Hair follicular keratinocyte (primary cell): ENCODE measurements around the gene KLHL40. TPM values are rescaled to one million over a fixed set of nuclear protein-coding genes. Genes with fewer than 3 reads are reported as not detected.

Experiments used
- total RNA-seq: library from RNA; depleted of rRNA; stranded (reverse); fragments of >200 nt; gene quantifications from 2 replicates; pipeline ENCODE4 v1.2.3, GENCODE V29; 2015

Gene KLHL40, protein sequence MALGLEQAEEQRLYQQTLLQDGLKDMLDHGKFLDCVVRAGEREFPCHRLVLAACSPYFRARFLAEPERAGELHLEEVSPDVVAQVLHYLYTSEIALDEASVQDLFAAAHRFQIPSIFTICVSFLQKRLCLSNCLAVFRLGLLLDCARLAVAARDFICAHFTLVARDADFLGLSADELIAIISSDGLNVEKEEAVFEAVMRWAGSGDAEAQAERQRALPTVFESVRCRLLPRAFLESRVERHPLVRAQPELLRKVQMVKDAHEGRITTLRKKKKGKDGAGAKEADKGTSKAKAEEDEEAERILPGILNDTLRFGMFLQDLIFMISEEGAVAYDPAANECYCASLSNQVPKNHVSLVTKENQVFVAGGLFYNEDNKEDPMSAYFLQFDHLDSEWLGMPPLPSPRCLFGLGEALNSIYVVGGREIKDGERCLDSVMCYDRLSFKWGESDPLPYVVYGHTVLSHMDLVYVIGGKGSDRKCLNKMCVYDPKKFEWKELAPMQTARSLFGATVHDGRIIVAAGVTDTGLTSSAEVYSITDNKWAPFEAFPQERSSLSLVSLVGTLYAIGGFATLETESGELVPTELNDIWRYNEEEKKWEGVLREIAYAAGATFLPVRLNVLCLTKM
- total RNA-seq: not detected in 2 replicates

DNA sequence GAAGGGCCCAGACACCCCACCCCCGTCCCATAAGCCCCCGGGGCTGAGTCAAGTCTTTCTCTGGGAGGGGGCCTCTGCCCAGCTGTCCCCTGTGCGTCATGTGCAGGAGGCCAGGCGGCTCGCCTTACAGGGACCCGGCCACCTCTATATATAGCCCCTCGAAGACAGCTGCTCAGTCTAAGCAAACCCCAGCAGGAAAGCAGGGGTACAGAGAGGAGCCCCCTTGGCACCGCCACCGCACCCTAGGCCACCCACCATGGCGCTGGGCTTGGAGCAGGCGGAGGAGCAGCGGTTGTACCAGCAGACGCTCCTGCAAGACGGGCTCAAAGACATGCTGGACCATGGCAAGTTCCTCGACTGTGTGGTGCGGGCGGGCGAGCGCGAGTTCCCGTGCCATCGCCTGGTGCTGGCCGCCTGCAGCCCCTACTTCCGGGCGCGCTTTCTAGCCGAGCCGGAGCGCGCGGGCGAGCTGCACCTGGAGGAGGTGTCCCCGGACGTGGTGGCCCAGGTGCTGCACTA, at the start of gene KLHL40:
Gene KLHL40 (plus strand): TSS at position 175 of the 519 bp plus-strand sequence. CDS start 82 bp downstream, at position 257.

DNA sequence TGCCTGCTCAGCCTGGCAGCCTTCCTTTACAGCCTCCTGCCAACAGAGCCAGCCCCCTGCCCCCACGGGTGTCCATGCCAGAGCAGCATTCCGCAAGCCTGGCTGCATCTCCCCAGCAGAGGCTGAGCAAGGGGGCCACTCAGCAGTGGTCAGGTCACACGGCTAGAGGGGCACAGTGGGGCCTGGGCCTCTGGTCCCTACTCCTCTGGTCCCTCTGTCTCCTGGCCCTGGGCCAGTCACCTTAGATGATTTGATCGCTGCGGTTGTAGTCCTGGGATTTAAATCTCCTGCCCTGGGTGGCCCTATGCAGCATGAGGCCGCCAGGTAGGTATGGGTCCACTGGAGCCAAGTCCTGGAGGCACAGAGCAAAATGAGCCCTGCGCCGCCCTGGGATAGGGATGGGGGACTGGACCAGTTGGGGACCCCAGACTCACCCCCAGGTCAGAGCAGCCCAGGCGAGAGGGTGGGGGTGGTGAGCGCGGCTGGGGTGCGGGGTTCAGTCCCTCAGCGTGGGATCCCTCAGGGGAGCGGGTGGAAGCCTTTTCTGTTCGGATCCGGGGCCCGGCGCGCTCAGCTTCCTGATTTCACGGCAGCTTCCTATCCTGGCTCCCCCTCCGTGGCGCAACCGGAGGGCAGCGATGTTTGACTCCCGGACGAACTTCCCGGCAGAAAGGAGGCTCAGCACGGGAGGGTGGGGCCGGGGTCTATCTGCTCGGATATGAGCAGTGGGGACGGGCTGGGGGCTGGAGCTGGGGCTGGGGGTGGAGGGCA, 31.6 kb upstream of the KLHL40 start, which contains the start of gene ZBTB47:
Gene ZBTB47 (plus strand): TSS at position 138 of the 771 bp plus-strand sequence. CDS start 4,659 bp downstream, outside the sequence.

DNA sequence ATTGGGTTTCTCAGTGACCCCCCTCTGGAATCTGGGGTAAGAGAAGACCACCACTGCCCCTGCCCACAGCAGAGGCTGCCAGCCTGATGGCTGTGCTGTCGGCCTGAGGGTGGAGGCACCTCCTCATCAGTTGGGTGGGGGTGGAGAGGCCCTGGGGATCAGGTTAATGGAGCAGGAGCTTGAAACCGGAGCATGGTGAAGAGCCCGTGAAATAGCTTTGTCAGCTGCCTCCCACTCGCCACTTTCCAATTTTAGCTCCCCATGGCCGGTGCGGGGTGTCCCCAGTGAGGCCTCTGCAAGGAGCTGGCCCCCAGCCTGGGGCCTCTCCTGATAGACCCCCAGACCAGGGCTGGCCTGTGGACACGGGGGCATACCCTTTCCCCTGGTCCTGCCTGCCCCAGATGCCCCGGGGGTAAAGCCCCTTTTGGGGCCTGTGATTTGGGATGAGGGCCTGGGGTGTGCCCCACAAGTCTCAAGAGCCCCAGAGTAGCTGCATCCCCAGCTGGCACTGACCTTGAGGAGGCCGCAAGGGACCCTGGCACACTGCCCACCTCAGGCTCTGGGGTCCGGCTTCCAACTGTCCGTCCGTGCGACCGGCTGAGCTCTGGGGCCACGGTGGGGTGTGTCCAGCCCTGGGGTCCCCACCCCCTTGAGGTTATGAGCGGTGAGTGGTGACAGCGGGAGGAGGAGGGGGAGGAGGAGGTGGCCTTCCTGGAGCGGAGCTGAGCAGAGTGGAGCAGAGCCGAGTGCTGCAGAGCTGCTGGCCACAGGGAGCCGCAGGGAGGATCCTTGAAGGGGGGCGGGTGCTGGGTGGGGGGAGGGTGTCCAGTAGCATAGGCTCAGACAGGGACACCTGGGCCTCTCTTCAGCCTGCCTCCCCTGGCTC, 17.0 kb downstream of the KLHL40 start, which contains the start of gene HHATL:
Gene HHATL (minus strand): TSS at position 733 of the 886 bp plus-strand sequence. CDS start 1,972 bp downstream, outside the sequence.

Other genes starting within 250 kb of the KLHL40 start
- 1.5 and 3.7 TPM in 2 replicates for gene VIPR1, start 182.9 kb upstream of the KLHL40 start, total RNA-seq
- gene SEC22C, start 103.6 kb upstream of the KLHL40 start, total RNA-seq: 75.3 and 86.5 TPM in 2 replicates
- 32.3 and 49.1 TPM in 2 replicates for gene SS18L2, start 94.7 kb upstream of the KLHL40 start, total RNA-seq
- gene NKTR, start 84.9 kb upstream of the KLHL40 start, total RNA-seq: 9.2 and 15.5 TPM in 2 replicates
- 7.3 and 10.5 TPM in 2 replicates for gene ZBTB47, start 31.8 kb upstream of the KLHL40 start, total RNA-seq
- gene HHATL, start 17.3 kb downstream of the KLHL40 start, total RNA-seq: not detected in 2 replicates
- 0.19 and 0.78 TPM in 2 replicates for gene CCDC13, start 87.7 kb downstream of the KLHL40 start, total RNA-seq
- gene HIGD1A, start 119.0 kb downstream of the KLHL40 start, total RNA-seq: 192 and 207 TPM in 2 replicates
- gene ACKR2, start 123.9 kb downstream of the KLHL40 start, total RNA-seq: 0.08 TPM in 1 of 2 replicates, not detected in the other
- not detected in 2 replicates for gene CYP8B1, start 190.3 kb downstream of the KLHL40 start, total RNA-seq
- 1.0 and 1.5 TPM in 2 replicates for gene ZNF662, start 220.6 kb downstream of the KLHL40 start, total RNA-seq